HepG2 (cell line): ENCODE measurements around the gene IP6K3. TPM values are rescaled to one million over a fixed set of nuclear protein-coding genes. Genes with fewer than 3 reads are reported as not detected.
A peak's percentile ranks its signal among the peaks of the same experiment; 100 is the strongest.

Source experiments
- ATAC-seq: fragments of 200-7000 bp; cut with Tn5 transposase; 3 replicates; pipeline ENCODE4 v1.9.1; 2020; ENCODE audit warnings: mild to moderate bottlenecking, moderate library complexity
- BruUV-seq: library from RNA; stranded (reverse); fragments of 400-500 nt; replicated peaks from 2 replicates; lab custom pipeline; 2021; lab: Mats Ljungman, UMichigan
- CTCF ChIA-PET: fragments of 300-600 bp; formaldehyde crosslinking; extraction: SDS; loops from one replicate; lab custom pipeline; 2021; ENCODE audit warnings: low total read pairs, inconsistent platforms, low intra/inter-chr PET ratio; lab: Yijun Ruan, JAX
- POLR2A ChIA-PET: fragments of 350-600 bp; sonication (Branson Sonifier 250); formaldehyde crosslinking; loops from one replicate; lab custom pipeline; 2020; ENCODE audit warnings: antibody characterized with exemption, inconsistent platforms; lab: Yijun Ruan, JAX
- DNase-seq: peaks from one replicate; pipeline ENCODE4 v3.0.0-alpha.2; 2015; ENCODE audit warnings: low spot score
- FAIRE-seq: peaks from 3 replicates; lab custom pipeline; 2011; peaks lifted over from hg19 to GRCh38; lab: Jason Lieb, UNC
- H2AFZ ChIP-seq: one replicate; pipeline ENCODE4 v1.6.1; 2011; ENCODE audit warnings: low read length, inconsistent platforms
- H3K27ac ChIP-seq: fragments of 300-600 bp; 3 replicates; pipeline ENCODE4 v1.8.0; 2011; ENCODE audit warnings: mixed run types, mild to moderate bottlenecking, mixed read lengths, low read length, inconsistent platforms; ENCODE audit not compliant: insufficient read depth; ENCODE audit errors: extremely low read length
- H3K27me3 ChIP-seq, 2 experiments: fragments of 200-600 bp in 1 of 2; 2 replicates in 1 of 2; 3 replicates in 1 of 2; pipeline versions ENCODE4 v1.6.0 to v1.8.0; 2011; ENCODE audit warnings: low read length in 2 of 2, mild to moderate bottlenecking in 2 of 2, moderate library complexity in 2 of 2, inconsistent platforms in 1 of 2; ENCODE audit not compliant: insufficient read depth in 2 of 2, control insufficient read depth in 1 of 2
- H3K36me3 ChIP-seq, 2 experiments: fragments of 200-600 bp in 1 of 2; replicated peaks in 1 of 2; 2 replicates in 1 of 2; 3 replicates in 1 of 2; pipeline versions ENCODE4 v1.5.1 to v1.8.0; 2011; ENCODE audit warnings: low read length in 2 of 2, inconsistent platforms in 1 of 2; ENCODE audit not compliant: insufficient read depth in 2 of 2, control insufficient read depth in 1 of 2
- H3K4me1 ChIP-seq: 2 replicates; pipeline ENCODE4 v1.5.1; 2012; ENCODE audit warnings: low read length, inconsistent platforms; ENCODE audit not compliant: insufficient read depth
- H3K4me2 ChIP-seq: 2 replicates; pipeline ENCODE4 v1.6.0; 2011; ENCODE audit warnings: low read depth, low read length, inconsistent platforms
- H3K4me3 ChIP-seq, 3 experiments: fragments of 200-600 bp in 1 of 3; sonication (generic), shearing (Covaris generic) in 1 of 3; replicated peaks in 1 of 3; 2 replicates each; pipeline ENCODE4 v1.5.1; 2011 to 2016; ENCODE audit warnings: low read length in 3 of 3, inconsistent platforms in 2 of 3, low read depth in 2 of 3, mild to moderate bottlenecking in 2 of 3, control low read depth in 1 of 3, mixed read lengths in 1 of 3; ENCODE audit not compliant: insufficient read depth in 1 of 3
- H3K79me2 ChIP-seq: one replicate; pipeline ENCODE4 v1.6.1; 2011; ENCODE audit warnings: low read length, inconsistent platforms; ENCODE audit not compliant: insufficient read depth
- H3K9ac ChIP-seq: 2 replicates; pipeline ENCODE4 v1.6.0; 2011; ENCODE audit warnings: mild to moderate bottlenecking, low read depth, low read length, inconsistent platforms; ENCODE audit not compliant: insufficient read depth
- H3K9me3 ChIP-seq: 2 replicates; pipeline ENCODE4 v1.5.1; 2012; ENCODE audit warnings: mild to moderate bottlenecking, low read length
- H4K20me1 ChIP-seq: 2 replicates; pipeline ENCODE4 v1.6.0; 2011; ENCODE audit warnings: inconsistent platforms, mild to moderate bottlenecking, low read length, moderate library complexity; ENCODE audit not compliant: insufficient read depth
- ESRRA ChIP-seq: sonication (generic); formaldehyde crosslinking; IDR thresholded peaks from 2 replicates; pipeline ENCODE4 v1.5.1; 2020; ENCODE audit warnings: mild to moderate bottlenecking, low read depth, missing genetic modification reagents
- MNT ChIP-seq: fragments of 450-650 bp; IDR thresholded peaks from 2 replicates; pipeline ENCODE4 v1.6.1; 2016
- SAP130 ChIP-seq: IDR thresholded peaks from 2 replicates; pipeline ENCODE4 v1.6.1; 2016; ENCODE audit warnings: low read depth
- SMC3 ChIP-seq: IDR thresholded peaks from 2 replicates; pipeline ENCODE4 v1.6.1; 2011; ENCODE audit warnings: low read length, improper control_type of control experiment
- TSC22D2 ChIP-seq: sonication (generic); formaldehyde crosslinking; IDR thresholded peaks from 2 replicates; pipeline ENCODE4 v1.5.1; 2020; ENCODE audit warnings: missing genetic modification reagents, mild to moderate bottlenecking, borderline replicate concordance
- ZNF652 ChIP-seq: IDR thresholded peaks from 2 replicates; pipeline ENCODE4 v1.6.1; 2016; ENCODE audit warnings: low read depth, borderline replicate concordance
- WGBS: methylation state at CpG from one replicate; pipeline ENCODE4 v1.1.6; 2017; ENCODE audit warnings: low lambda C conversion rate; 5-methylcytosine and 5-hydroxymethylcytosine counted together
- in situ Hi-C: cut with HindIII; loops from 2 replicates; pipeline ENCODE4 v1.10.0; 2017; ENCODE audit warnings: low pct_unique_long_range_greater_than_20kb; ENCODE audit not compliant: extremely low pct_ligation_motif_present
- intact Hi-C: fragments of 100-400 bp; cut with micrococcal nuclease; formaldehyde crosslinking; loops from one replicate; pipeline ENCODE4 v1.10.0; 2022; ENCODE audit not compliant: unreplicated experiment
- polyA plus RNA-seq, 8 experiments: library from polyadenylated mRNA; depleted of rRNA in 3 of 8; stranded (reverse) in 7 of 8; unstranded in 1 of 8; fragments of >200 nt; fragmentation: Illumina TruSeq in 4 of 8; extraction: Trizol in 4 of 8; gene quantifications; 2 replicates each; pipeline versions ENCODE4 v1.2.1 to v1.2.3, GENCODE V29; 2011 to 2016; ENCODE audit warnings: low read depth in 4 of 8, missing spikeins in 1 of 8, mixed read lengths in 1 of 8; ENCODE audit not compliant: insufficient read depth in 1 of 8
- total RNA-seq, 5 experiments: library from RNA; depleted of rRNA; stranded (reverse); fragments of >200 nt; fragmentation: Illumina TruSeq; extraction: Trizol; gene quantifications; 2 replicates each; pipeline ENCODE4 v1.2.3, GENCODE V29; 2016; ENCODE audit warnings: low read depth in 1 of 5

IP6K3 gene
- total and polyA plus RNA-seq, 2 of the 13 experiments (the other 11 are each of a cell fraction or from before 2014, with no cell fraction given), result 0.11 to 0.18 TPM

GRCh38 chr6:33759887-33760629, 13.4 kb upstream of the IP6K3 start:
- no peak overlapping the region for H3K9ac ChIP-seq
- peak; percentile 88 for TF ChIP-seq MNT
- no peak for TF ChIP-seq ESRRA (CRISPR knock-in tag)
- no peak for TF ChIP-seq TSC22D2 (CRISPR knock-in tag)
- peak; percentile 54; the same call in 1 of the 2 replicates for TF ChIP-seq ZNF652 (CRISPR knock-in tag)
- no peak for TF ChIP-seq SAP130 (CRISPR knock-in tag)
- TF ChIP-seq SMC3, result no peak
- no TSS peak for BruUV-seq
- no peak overlapping the region for H3K27ac ChIP-seq
- ATAC-seq (no peak), FAIRE-seq (no peak), DNase-seq (no peak)
- H3K9me3 ChIP-seq, result no peaks in the 10 kb centered on the region
- H4K20me1 ChIP-seq, result no peaks in the 10 kb centered on the region
- in situ Hi-C loops (loop anchor here (5.0 to 10.0 kb wide), 3 partner anchors 48 to 395 kb away; partner anchors contain the start of genes BAK1 and UQCC2), intact Hi-C loops (no loop called here)
- no peak overlapping the region for H2AFZ ChIP-seq
- H3K4me1 ChIP-seq, result peaks cover 36% of the 10 kb centered on the region
- CTCF ChIA-PET, result no interaction called here
- no peaks in the 10 kb centered on the region for H3K36me3 ChIP-seq
- POLR2A ChIA-PET, result interaction anchor here (2.1 to 5.3 kb wide), 4 partner anchors 9 to 170 kb away, joined by 14 to 61 read pairs (median 44); partner anchors contain the start of genes IP6K3 and UQCC2
- WGBS, result 56% methylated on average over 9 of the region's 9 CpGs
- peaks cover 0 to 6% of the 10 kb centered on the region in 2 experiments; a peak in 3 of 5 replicates for H3K27me3 ChIP-seq
- H3K4me3 ChIP-seq, result no peak overlapping the region
- H3K79me2 ChIP-seq, result no peaks in the 10 kb centered on the region
- no peak overlapping the region for H3K4me2 ChIP-seq
